ENCODE measurements around the gene S1PR5. TPM values are rescaled to one million over a fixed set of nuclear protein-coding genes. Genes with fewer than 3 reads are reported as not detected.
"Not testable (repeated sequence)": the region's sequence is repeated elsewhere in the genome, so short reads cannot be mapped to it uniquely, and the experiment has no call there.

The S1PR5 gene
- total RNA-seq, 4 donors from 2014 or later = 0.84 TPM; not detected in 3

DNA sequence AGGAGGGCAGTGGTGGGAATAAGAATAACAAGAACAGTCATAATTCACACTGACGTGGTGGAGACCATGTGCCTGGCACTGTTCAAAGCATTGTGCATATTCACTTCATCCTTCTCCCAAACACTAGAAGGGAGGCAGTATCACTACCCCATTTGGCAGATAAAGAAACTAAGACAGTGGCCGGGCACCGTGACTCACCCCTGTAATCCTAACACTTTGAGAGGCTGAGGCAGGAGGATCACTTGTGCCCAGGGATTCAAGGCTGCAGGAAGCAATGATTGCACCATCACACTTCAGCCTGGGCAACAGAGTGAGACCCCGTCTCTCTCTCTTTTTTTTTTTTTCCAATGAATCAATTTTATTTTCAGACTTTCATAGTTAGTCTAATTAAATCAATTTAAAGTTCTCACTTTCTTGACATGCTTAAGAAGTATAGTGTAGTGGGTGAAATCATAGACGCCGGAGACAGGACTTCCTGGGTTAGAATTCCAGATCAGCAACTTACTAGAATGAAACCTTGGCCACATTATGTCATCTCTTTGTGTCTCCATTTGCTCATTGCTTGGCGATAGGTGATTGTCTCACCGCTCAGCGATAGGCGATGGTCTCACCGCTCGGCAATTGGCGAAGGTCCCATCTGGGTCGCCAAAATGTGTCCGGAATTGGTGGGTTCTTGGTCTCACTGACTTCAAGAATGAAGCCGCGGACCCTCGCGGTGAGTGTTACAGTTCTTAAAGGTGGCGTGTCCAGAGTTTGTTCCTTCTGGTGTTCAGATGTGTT lies 21.1 kb upstream of the S1PR5 start:
- Histone ChIP-seq H3K9me3 (no peaks in the 10 kb centered on the region), H3K27ac (no peak overlapping the region), H3K4me1 (peaks cover 0 to 4% (median 0%) of the 10 kb centered on the region in 4 donors), H3K36me3 (no peaks in the 10 kb centered on the region), H3K4me3 (no peak overlapping the region), H3K27me3 (no peaks in the 10 kb centered on the region)
- DNase-seq (ENCODE audit: low spot score in 2 of 2) = no peak
- 73 to 75% methylated on average over 20 of the region's 20 CpGs for WGBS, 2 donors
- TF ChIP-seq CTCF (IDR thresholded peaks at IDR 0.05) (no peak), POLR2A (IDR thresholded peaks at IDR 0.05) (no peak), EP300 (IDR thresholded peaks at IDR 0.05) (no peak)

GRCh38 chr19:10537668-10538067 lies 20.4 kb upstream of the S1PR5 start:
- DNase-seq (ENCODE audit: low spot score in 2 of 2) = no peak
- 82% methylated on average over 11 of the region's 11 CpGs for WGBS, 2 donors
- H3K4me1 ChIP-seq = no peaks in the 10 kb centered on the region
- no peak overlapping the region for H3K4me3 ChIP-seq
- H3K27me3 ChIP-seq = no peaks in the 10 kb centered on the region
- TF ChIP-seq POLR2A (IDR thresholded peaks at IDR 0.05) (no peak), CTCF (IDR thresholded peaks at IDR 0.05) (no peak), EP300 (IDR thresholded peaks at IDR 0.05) (no peak)
- H3K9me3 ChIP-seq = no peaks in the 10 kb centered on the region
- no peak overlapping the region for H3K27ac ChIP-seq
- no peaks in the 10 kb centered on the region for H3K36me3 ChIP-seq

DNA sequence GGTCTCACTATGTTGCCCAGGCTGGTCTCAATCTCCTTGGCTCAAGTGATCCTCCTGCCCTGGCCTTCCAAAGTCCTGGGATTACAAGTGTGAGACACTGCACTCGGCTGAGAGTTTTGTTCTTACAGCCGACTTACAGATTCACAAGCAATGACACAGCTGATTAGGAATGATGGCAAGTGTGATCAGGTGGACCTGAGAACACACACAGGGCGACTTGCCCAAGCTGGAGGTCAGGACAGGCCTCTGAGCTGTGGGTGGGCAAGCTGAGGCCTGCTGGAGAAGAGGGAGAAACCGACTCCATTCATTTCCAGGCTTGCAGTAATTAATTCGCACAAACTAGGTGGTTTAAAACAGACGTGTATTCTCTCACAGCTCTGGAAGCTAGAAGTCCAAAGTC lies 18.4 kb upstream of the S1PR5 start:
- no peak for DNase-seq (ENCODE audit: low spot score in 2 of 2)
- TF ChIP-seq EP300 (IDR thresholded peaks at IDR 0.05) (no peak), CTCF (IDR thresholded peaks at IDR 0.05) (no peak), POLR2A (IDR thresholded peaks at IDR 0.05) (no peak)
- H3K27ac ChIP-seq = no peak overlapping the region
- H3K4me3 ChIP-seq = no peak overlapping the region
- no peaks in the 10 kb centered on the region for H3K27me3 ChIP-seq
- WGBS, 2 donors = 76 to 85% methylated on average over 6 of the region's 6 CpGs
- H3K36me3 ChIP-seq = no peaks in the 10 kb centered on the region
- no peaks in the 10 kb centered on the region for H3K4me1 ChIP-seq
- no peaks in the 10 kb centered on the region for H3K9me3 ChIP-seq

DNA sequence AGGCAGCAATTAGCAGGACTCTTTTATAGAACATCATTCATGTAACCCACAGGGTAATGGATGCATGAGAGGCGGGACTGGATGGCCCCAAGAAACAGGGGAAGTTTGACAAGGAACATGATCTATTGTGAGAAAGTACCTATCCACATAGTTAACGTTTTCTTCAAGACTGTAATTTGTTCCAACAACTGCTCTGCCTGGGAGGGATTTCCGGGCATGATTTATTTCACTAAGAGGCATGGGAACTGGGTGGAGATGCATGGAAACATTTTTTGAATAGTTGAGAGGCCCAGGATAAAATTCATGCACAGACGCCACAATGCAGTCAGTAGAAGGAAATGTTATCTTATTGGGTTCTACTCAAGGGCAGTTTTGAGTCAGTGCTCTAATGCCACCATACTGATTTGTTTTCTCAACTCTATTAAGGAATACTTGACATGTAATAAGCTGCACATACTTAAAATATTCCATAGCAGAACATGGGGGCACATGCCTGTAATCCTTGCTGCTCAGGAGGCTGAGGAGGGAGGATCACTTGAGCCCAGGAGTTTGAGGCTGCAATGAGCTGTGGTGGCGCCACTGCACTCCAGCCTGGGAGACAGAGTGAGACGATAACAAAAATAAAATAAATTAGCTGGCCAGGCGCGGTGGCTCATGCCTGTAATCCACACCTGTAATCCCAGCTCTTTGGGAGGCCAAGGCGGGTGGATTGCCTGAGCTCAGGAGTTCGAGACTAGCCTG lies 16.6 kb upstream of the S1PR5 start:
- TF ChIP-seq EP300 (IDR thresholded peaks at IDR 0.05) (no peak), CTCF (IDR thresholded peaks at IDR 0.05) (no peak), POLR2A (IDR thresholded peaks at IDR 0.05) (no peak)

GRCh38 chr19:10532457-10532856 lies 15.2 kb upstream of the S1PR5 start:
- Histone ChIP-seq H3K27ac (no peak overlapping the region), H3K4me3 (no peak overlapping the region), H3K27me3 (no peaks in the 10 kb centered on the region), H3K4me1 (no peaks in the 10 kb centered on the region), H3K36me3 (no peaks in the 10 kb centered on the region), H3K9me3 (no peaks in the 10 kb centered on the region)
- 85 to 89% methylated on average over 1 of the region's 1 CpG for WGBS, 2 donors
- no peak for DNase-seq (ENCODE audit: low spot score in 2 of 2)
- TF ChIP-seq POLR2A (IDR thresholded peaks at IDR 0.05) (no peak), CTCF (IDR thresholded peaks at IDR 0.05) (no peak), EP300 (IDR thresholded peaks at IDR 0.05) (no peak)

More for the DNA sequence above, 16.6 kb upstream of the S1PR5 start:
- DNase-seq (ENCODE audit: low spot score in 2 of 2) = no peak
- Histone ChIP-seq H3K4me1 (no peaks in the 10 kb centered on the region), H3K27me3 (no peaks in the 10 kb centered on the region), H3K27ac (no peak overlapping the region), H3K36me3 (no peaks in the 10 kb centered on the region), H3K9me3 (no peaks in the 10 kb centered on the region), H3K4me3 (no peak overlapping the region)
- 63% methylated on average over 10 of the region's 10 CpGs for WGBS, 2 donors

DNA sequence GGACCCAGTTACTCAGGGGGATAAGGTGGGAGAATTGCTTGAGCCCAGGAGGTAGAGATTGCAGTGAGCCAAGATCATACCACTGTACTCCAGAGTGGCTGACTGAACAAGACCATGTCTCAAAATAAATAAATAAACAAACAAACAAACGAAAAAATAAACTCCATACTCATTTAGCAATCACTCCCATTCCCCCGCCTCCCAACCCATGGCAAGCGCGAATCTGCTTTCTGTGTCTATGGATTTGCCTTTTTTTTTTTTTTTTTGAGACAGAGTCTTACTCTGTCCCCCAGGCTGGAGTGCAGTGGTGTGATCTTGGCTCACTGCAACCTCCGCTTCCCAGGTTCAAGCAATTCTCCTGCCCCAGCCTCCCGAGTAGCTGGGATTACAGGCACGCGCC lies 9.6 kb upstream of the S1PR5 start:
- not testable (repeated sequence) for H3K27me3 ChIP-seq; H3K4me1 ChIP-seq; H3K36me3 ChIP-seq; H3K27ac ChIP-seq; H3K9me3 ChIP-seq; DNase-seq (ENCODE audit: low spot score in 2 of 2); H3K4me3 ChIP-seq
- 84 to 89% methylated on average over 8 of the region's 8 CpGs for WGBS, 2 donors
